ENCODE measurements around the gene MYH7B. TPM values are rescaled to one million over a fixed set of nuclear protein-coding genes. Genes with fewer than 3 reads are reported as not detected.

The MYH7B gene
- total and polyA plus RNA-seq, 12 donors, result 0.07 to 9.6 (median 0.45) TPM; not detected in 1

DNA sequence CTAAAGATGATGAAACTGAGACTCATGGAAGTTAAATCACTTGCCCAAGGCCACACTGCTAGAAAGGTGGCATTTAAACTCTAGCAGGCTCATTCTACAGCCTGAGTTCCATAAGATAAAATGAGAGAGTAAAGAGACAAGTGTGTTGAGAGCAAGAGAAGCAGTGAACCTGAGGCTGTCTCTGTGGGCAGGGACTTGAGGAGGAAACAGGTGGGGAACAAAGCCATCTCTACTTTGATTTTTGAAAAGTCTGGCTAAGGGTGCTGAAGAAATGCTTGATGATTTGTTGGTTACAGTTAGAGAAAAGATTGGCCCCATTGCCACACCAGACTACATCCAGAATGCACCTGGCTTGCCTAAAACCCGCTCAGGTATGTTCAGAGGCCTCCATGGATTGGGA, 29.1 kb upstream of the MYH7B start:
- no peak overlapping the region for H3K27ac ChIP-seq
- H3K27me3 ChIP-seq, result no peaks in the 10 kb centered on the region
- DNase-seq, result no peak
- no peaks in the 10 kb centered on the region for H3K9me3 ChIP-seq (replicated peaks in 1 of 3)
- intact Hi-C loops (cut with DNase I), result no loop called here
- peaks cover 0 to 63% of the 10 kb centered on the region in 2 donors for H3K36me3 ChIP-seq (replicated peaks in 1 of 2)
- WGBS, 4 donors, result 97 to 100% (median 100%) methylated on average over 1 of the region's 1 CpG
- peaks cover 13 to 14% of the 10 kb centered on the region in 2 donors for H3K4me1 ChIP-seq (replicated peaks in 1 of 2)
- TF ChIP-seq, protein P1, sequence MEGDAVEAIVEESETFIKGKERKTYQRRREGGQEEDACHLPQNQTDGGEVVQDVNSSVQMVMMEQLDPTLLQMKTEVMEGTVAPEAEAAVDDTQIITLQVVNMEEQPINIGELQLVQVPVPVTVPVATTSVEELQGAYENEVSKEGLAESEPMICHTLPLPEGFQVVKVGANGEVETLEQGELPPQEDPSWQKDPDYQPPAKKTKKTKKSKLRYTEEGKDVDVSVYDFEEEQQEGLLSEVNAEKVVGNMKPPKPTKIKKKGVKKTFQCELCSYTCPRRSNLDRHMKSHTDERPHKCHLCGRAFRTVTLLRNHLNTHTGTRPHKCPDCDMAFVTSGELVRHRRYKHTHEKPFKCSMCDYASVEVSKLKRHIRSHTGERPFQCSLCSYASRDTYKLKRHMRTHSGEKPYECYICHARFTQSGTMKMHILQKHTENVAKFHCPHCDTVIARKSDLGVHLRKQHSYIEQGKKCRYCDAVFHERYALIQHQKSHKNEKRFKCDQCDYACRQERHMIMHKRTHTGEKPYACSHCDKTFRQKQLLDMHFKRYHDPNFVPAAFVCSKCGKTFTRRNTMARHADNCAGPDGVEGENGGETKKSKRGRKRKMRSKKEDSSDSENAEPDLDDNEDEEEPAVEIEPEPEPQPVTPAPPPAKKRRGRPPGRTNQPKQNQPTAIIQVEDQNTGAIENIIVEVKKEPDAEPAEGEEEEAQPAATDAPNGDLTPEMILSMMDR (IDR thresholded peaks at IDR 0.05), result no peak
- no peak for TF ChIP-seq POLR2A (IDR thresholded peaks at IDR 0.05)
- H3K4me3 ChIP-seq, result no peak overlapping the region

GRCh38 chr20:34927736-34928135, 27.9 kb upstream of the MYH7B start:
- peaks cover 6 to 7% of the 10 kb centered on the region in 2 donors for H3K4me1 ChIP-seq (replicated peaks in 1 of 2)
- intact Hi-C loops (cut with DNase I), result no loop called here
- 92 to 100% (median 94%) methylated on average over 1 of the region's 1 CpG for WGBS, 4 donors
- H3K9me3 ChIP-seq (replicated peaks in 1 of 3), result no peaks in the 10 kb centered on the region
- no peak overlapping the region for H3K27ac ChIP-seq
- H3K4me3 ChIP-seq, result no peak overlapping the region
- TF ChIP-seq POLR2A (IDR thresholded peaks at IDR 0.05), result no peak
- TF ChIP-seq, protein P1 (IDR thresholded peaks at IDR 0.05), result no peak
- no peak for DNase-seq
- no peaks in the 10 kb centered on the region for H3K27me3 ChIP-seq
- H3K36me3 ChIP-seq (replicated peaks in 1 of 2), result peaks cover 0 to 60% of the 10 kb centered on the region in 2 donors

DNA sequence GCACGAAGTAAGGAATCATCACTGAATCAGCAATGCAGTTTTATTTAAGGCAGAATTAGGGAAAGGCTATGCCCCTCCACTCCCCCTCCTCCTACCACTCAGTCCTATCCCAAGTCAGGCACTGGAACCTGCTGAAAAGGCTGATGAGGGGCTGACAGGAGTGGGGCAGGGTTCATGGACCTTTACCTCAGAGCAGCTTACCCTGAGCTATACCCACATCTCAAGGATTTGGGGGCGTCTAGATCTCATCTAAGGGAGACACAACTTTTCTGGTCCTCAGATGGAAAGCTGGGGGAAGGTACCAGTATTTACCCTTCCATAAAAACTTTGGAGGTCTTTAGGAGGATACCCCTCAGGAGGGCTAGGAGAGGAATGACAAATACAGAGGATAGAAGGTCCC, 27.3 kb upstream of the MYH7B start:
- intact Hi-C loops (cut with DNase I), result no loop called here
- Histone ChIP-seq H3K36me3 (replicated peaks in 1 of 2) (peaks cover 0 to 60% of the 10 kb centered on the region in 2 donors), H3K4me1 (replicated peaks in 1 of 2) (peaks cover 0 to under 1% of the 10 kb centered on the region in 2 donors), H3K27ac (no peak overlapping the region), H3K9me3 (replicated peaks in 1 of 3) (no peaks in the 10 kb centered on the region), H3K4me3 (no peak overlapping the region), H3K27me3 (no peaks in the 10 kb centered on the region)
- 91 to 95% (median 93%) methylated on average over 2 of the region's 2 CpGs for WGBS, 4 donors
- TF ChIP-seq, protein P1 (IDR thresholded peaks at IDR 0.05), result no peak
- no peak for TF ChIP-seq POLR2A (IDR thresholded peaks at IDR 0.05)
- no peak for DNase-seq

- H3K4me1 ChIP-seq (replicated peaks in 1 of 2), result no peaks in the 10 kb centered on the region
- H3K27ac ChIP-seq, result no peak overlapping the region
- H3K27me3 ChIP-seq, result no peaks in the 10 kb centered on the region
- TF ChIP-seq, protein P1 (IDR thresholded peaks at IDR 0.05), result no peak
- no peak for TF ChIP-seq POLR2A (IDR thresholded peaks at IDR 0.05)
- intact Hi-C loops (cut with DNase I), result no loop called here
- WGBS, 4 donors, result 80 to 97% (median 94%) methylated on average over 2 to 7 of the region's 7 CpGs
- H3K9me3 ChIP-seq (replicated peaks in 1 of 3), result no peaks in the 10 kb centered on the region
- H3K4me3 ChIP-seq, result no peak overlapping the region
- DNase-seq, result no peak
- peaks cover 0 to 38% of the 10 kb centered on the region in 2 donors for H3K36me3 ChIP-seq (replicated peaks in 1 of 2)
Observed at GRCh38 chr20:34931771-34932170, 23.9 kb upstream of the MYH7B start.
